HG02642 (cell line): Measurements from ENCODE around the gene PAGE2B.
"Not testable (repeated sequence)": the region's sequence is repeated elsewhere in the genome, so short reads cannot be mapped to it uniquely, and the experiment has no call there.

ENCODE experiments used
- ATAC-seq: cut with Tn5 transposase; IDR thresholded peaks from one replicate; pipeline ENCODE4 v1.9.1; 2021; ENCODE audit warnings: mild to moderate bottlenecking; ENCODE audit not compliant: unreplicated experiment, poor library complexity

The PAGE2B gene

DNA sequence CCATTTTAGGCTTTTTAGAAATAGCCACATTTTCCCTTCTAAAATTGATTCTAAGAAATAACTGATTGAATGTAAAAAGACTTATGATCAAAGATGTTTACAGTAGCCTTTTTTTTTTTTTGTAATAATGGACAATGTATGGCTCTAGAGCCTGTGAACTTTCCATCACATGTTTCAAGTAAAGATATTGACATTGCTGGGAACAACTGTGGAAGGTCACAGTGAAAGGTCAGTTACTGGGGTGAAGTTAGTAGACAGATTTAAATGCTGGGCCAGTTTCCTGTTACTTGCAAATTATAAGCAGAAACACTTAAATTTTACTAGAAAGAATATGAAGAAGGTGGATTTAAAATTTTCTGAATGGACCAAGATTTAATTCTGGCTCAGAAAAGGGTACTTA, 32.4 kb downstream of the PAGE2B start:
- ATAC-seq = no peak

GRCh38 chrX:55107911-55108310, 33.1 kb downstream of the PAGE2B start:
- ATAC-seq = no peak

DNA sequence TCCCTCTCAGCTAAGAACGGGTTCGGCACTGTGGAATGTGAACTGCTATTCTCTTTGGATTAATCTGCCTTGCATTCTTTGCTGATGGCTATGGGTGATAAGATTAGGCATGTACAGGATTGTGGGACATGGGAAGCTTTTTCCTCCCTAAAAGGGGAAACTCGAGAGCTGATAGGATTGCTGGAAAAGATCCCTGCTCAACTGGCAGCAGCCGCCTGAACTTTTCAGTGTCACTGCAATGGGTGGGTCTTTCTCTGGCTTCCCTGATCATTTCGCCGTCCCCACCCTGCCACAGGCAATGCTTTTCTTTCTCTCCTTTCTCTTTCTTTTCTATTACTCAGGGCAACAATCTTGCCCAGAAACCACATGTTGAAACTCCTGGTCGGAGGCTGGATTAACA, 34.5 kb downstream of the PAGE2B start:
- ATAC-seq = no peak

DNA sequence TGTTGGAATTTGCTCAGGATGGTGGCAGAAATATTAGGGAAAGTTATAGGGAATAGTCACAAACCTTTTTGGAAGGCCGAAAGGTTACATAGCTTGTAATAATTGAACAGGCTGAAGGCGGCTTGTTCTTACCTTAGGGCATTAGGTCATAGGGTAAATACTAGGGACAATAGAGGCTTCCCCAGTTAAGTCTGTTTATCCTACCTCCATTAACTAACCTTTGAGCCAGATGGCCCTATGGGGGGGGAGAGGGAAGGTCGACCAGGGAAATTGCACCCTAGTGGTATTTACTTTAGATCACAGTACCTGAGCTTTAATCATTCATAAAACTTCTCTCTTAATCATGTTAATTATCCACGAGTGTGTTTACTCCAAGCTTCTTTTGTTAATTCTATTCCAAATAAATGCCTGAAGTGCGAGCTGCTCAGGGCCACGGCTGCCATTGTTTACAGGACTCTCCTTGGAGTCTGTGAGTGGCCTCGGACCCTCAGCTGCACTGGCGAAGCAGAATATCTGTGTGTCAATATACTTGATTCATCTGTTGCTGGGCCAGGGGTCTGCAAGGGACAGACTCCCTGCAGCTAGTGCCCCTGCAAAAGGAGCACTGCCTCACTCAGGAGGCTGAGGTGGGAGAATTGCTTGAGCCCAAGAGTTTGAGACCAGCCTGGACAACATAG, 36.9 kb downstream of the PAGE2B start:
- no peak for ATAC-seq

DNA sequence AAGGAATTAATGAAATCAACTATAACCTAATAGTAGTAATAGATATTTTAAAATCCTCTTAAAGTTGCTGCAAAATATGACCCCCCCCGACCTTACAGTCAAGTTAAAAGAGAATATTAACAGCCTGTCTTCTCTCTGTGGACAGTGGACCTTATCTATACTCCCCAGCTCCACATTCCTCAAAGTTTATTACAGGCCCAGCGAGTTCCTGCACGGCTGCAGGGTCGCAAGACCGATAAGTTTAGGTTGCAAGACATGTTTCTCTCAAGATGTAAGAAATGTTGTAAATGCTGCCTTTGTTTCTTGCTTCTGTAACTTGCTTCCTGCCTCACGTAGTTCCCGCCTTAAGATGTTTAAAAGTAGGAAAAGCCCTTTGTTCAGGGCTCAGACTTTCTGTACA, 41.8 kb downstream of the PAGE2B start:
- ATAC-seq = not testable (repeated sequence)

DNA sequence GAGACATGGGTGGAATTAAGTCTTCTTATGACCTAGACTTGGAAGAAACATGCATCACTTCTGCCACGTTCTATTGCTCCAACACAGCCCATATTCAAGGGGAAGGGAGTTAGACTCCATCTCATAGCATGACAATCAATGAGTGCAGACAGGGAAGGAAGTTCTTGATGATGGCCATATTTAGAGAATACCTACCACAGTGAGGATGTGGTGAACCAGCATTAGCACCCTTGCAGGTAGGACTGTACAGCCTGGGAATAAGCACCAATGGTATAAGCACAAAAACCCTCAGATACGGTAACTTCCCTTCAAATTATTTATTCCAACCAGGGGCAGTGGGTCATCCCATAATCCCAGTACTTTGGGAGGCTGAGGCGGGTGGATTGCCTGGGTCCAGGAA, 43.7 kb downstream of the PAGE2B start:
- ATAC-seq = no peak

DNA sequence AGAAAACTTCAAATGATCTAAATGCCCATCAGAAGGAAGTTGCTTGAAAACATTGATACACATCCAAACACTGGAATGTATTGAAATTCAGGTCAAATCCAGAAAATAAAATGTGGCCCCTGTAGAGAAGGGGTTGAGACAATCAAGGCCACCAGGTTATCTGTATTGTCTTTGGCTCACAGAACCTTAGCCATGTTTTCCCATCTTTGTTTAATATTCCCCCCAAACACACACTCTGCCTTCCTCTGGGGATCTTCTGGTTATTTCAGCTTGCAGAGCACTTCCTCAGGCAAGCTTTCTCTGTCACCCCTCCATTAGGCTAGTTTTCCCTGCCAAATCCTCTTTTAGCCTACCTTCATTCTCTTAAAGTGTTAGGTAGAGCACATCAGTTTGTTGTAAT, 44.4 kb downstream of the PAGE2B start:
- ATAC-seq = no peak

DNA sequence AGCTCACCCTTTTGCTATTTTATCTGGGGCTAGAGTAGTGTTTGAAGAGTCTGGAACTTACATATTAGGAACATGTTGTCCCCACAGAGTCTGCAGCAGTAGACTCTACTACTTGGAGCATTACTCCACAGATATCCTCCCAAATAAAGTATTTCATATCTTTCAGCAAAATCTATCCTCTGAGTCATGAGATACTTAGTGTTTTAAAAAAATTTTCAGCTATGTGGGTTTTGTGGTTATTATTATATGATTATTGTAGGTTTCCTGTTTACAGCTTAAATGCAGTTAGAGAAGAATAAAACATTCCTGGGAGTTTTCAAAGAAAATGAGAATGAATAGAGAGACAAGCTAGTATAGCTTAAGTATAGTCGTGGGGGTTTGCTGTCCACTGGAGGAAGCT, 44.9 kb downstream of the PAGE2B start:
- no peak for ATAC-seq

- no peak for ATAC-seq
Measured at GRCh38 chrX:55120761-55121358, 46.0 kb downstream of the PAGE2B start.

DNA sequence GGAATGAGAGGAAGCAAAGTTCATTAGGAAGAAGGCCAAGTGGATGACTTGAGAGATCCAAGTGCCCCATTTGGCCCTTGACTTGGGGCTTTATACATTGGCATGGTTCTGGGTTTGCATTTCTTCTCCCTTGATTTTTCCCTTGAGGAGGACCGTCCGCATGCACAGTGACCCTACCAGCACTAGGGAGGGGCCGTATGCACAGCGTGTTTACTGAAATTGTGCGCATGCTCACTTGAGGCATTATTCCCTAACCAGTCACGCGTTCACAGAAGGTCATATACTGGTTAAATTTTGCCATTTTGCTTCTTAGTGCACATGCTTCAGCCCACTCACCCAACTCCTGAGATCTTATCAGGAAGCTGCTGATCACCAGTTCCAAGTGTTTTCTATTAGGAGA, 49.1 kb downstream of the PAGE2B start:
- ATAC-seq = no peak

DNA sequence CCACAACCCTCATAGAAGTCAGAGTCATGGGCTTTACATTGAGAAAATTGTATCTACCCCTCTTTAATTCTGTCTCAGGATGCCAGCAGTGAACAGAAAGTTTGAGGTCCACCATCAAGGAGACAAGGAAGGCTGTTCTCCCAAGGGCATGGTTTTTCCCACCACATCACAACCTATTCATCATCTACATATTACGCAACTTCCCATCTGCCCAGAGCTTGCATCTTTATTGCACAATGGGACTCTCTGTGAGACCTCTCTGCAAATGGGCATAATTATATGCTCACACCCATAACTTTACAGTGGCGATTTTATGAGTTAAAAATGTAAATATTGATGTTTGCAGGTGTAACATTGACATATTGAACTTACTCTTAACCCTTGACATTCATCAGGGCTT, 52.9 kb downstream of the PAGE2B start:
- ATAC-seq = no peak
